Uterus (tissue), 4 donors: ENCODE data around the gene PLA2G2E. TPM values are rescaled to one million over a fixed set of nuclear protein-coding genes. Genes with fewer than 3 reads are reported as not detected.

Experiments used
- DNase-seq, 2 donors: peaks; one replicate each; pipeline ENCODE4 v3.0.0-alpha.2; 2019 to 2020
- H3K27ac ChIP-seq, 2 donors: fragments of 200-600 bp; sonication (generic); 1 replicate in 1 of 2; 2 replicates in 1 of 2; pipeline ENCODE4 v1.5.1; 2016 to 2018
- H3K27me3 ChIP-seq, 2 donors: fragments of 200-600 bp; sonication (generic); one replicate each; pipeline ENCODE4 v1.5.1; 2018 to 2019; ENCODE audit warnings: control low read depth in 1 of 2
- H3K36me3 ChIP-seq, 2 donors: fragments of 200-600 bp; sonication (generic); one replicate each; pipeline ENCODE4 v1.5.1; 2019; ENCODE audit warnings: control low read depth in 1 of 2
- H3K4me1 ChIP-seq, 2 donors: fragments of 200-600 bp; sonication (generic); one replicate each; pipeline ENCODE4 v1.5.1; 2018 to 2019; ENCODE audit warnings: control low read depth in 1 of 2
- H3K4me3 ChIP-seq, 2 donors: fragments of 200-600 bp; sonication (generic); 1 replicate in 1 of 2; 2 replicates in 1 of 2; pipeline ENCODE4 v1.5.1; 2018 to 2019; ENCODE audit warnings: mild to moderate bottlenecking in 1 of 2
- H3K9me3 ChIP-seq, 2 donors: fragments of 200-600 bp; sonication (generic); one replicate each; pipeline ENCODE4 v1.5.1; 2019; ENCODE audit warnings: control low read depth in 1 of 2
- POLR2A ChIP-seq, 2 donors: fragments of 450-650 bp; IDR thresholded peaks; one replicate each; pipeline ENCODE4 v1.6.1; 2016; ENCODE audit warnings: antibody characterized with exemption in 2 of 2, mild to moderate bottlenecking in 1 of 2, moderate library complexity in 1 of 2
- intact Hi-C: fragments of 100-400 bp; cut with DNase I; formaldehyde crosslinking; loops from one replicate; pipeline ENCODE4 v1.15.1; 2023; ENCODE audit warnings: low total_unique reads
- total RNA-seq, 4 donors: library from RNA; depleted of rRNA in 3 of 4; stranded (reverse); fragments of >200 nt in 3 of 4; gene quantifications; one replicate each; pipeline versions ENCODE4 v1.1.0 to v1.2.4, GENCODE V29; 2014 to 2023
- TF ChIP-seq, protein P1 (sequence below), 4 experiments: fragments of 200-600 bp in 2 of 4; fragments of 450-650 bp in 2 of 4; sonication (generic) in 2 of 4; IDR thresholded peaks; one replicate each; pipeline ENCODE4 v1.5.1; 2016 to 2019; ENCODE audit warnings: antibody characterized with exemption in 4 of 4, mild to moderate bottlenecking in 2 of 4, moderate library complexity in 1 of 4
- donor health status: DM: yes; HTN: yes; CAD: no.

The PLA2G2E gene
- total RNA-seq, 4 donors from 2014 or later, result not detected

DNA sequence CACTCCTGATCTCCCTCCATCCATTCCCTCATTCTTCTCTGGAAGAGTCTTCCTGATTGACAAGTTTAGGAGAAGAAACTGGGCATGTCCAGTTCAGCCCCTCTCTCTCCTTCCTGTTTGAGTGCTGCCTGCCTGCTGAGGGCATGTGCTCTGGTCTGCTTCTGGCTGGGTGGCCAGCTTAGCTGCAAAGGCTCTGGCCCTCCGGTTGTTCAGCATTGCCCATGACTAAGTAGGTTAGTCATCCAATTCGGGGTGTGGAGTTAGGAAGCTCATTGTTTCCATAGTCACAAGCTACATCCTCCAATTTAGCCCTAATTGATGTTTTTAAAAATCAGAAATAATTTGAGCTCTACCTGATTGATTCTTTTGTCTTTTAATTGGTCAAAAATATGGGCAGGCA, 25.6 kb upstream of the PLA2G2E start:
- H3K9me3 ChIP-seq, result no peaks in the 10 kb centered on the region
- H3K36me3 ChIP-seq, result no peaks in the 10 kb centered on the region
- intact Hi-C loops, result no loop called here
- DNase-seq, result no peak
- no peaks in the 10 kb centered on the region for H3K4me1 ChIP-seq
- no peak overlapping the region for H3K27ac ChIP-seq
- TF ChIP-seq, protein P1, sequence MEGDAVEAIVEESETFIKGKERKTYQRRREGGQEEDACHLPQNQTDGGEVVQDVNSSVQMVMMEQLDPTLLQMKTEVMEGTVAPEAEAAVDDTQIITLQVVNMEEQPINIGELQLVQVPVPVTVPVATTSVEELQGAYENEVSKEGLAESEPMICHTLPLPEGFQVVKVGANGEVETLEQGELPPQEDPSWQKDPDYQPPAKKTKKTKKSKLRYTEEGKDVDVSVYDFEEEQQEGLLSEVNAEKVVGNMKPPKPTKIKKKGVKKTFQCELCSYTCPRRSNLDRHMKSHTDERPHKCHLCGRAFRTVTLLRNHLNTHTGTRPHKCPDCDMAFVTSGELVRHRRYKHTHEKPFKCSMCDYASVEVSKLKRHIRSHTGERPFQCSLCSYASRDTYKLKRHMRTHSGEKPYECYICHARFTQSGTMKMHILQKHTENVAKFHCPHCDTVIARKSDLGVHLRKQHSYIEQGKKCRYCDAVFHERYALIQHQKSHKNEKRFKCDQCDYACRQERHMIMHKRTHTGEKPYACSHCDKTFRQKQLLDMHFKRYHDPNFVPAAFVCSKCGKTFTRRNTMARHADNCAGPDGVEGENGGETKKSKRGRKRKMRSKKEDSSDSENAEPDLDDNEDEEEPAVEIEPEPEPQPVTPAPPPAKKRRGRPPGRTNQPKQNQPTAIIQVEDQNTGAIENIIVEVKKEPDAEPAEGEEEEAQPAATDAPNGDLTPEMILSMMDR (IDR thresholded peaks at IDR 0.05), result no peak
- TF ChIP-seq POLR2A (IDR thresholded peaks at IDR 0.05), result no peak
- no peaks in the 10 kb centered on the region for H3K27me3 ChIP-seq
- no peak overlapping the region for H3K4me3 ChIP-seq

DNA sequence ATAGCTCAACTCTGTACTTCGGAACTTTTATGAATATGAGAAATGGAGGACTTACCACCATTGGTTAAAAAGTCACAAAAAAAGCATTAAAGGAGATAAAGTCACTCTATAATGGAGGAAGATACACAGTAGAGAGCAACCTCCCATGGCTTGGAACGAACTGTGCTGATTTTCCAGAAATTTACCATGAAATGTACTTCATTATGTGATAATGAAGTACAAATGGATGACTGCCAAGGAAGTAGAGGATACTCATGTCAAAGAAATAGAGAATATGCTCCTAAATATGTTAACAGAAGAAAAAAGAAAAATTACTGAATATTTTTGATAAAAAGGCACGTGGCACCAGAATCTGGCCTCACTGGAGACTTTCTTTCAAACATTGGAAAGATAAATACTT, 23.6 kb upstream of the PLA2G2E start:
- no peak overlapping the region for H3K4me3 ChIP-seq

GRCh38 chr1:19946331-19946751, 22.9 kb upstream of the PLA2G2E start:
- TF ChIP-seq, protein P1 (IDR thresholded peaks at IDR 0.05), result no peak
- TF ChIP-seq POLR2A (IDR thresholded peaks at IDR 0.05), result no peak
- H3K36me3 ChIP-seq, result no peaks in the 10 kb centered on the region
- no peaks in the 10 kb centered on the region for H3K9me3 ChIP-seq
- intact Hi-C loops, result no loop called here
- H3K4me1 ChIP-seq, result no peaks in the 10 kb centered on the region
- no peak overlapping the region for H3K4me3 ChIP-seq
- no peaks in the 10 kb centered on the region for H3K27me3 ChIP-seq
- no peak for DNase-seq
- no peak overlapping the region for H3K27ac ChIP-seq

More for the DNA sequence above, 23.6 kb upstream of the PLA2G2E start:
- no peak for TF ChIP-seq POLR2A (IDR thresholded peaks at IDR 0.05)
- TF ChIP-seq, protein P1 (IDR thresholded peaks at IDR 0.05), result no peak
- intact Hi-C loops, result no loop called here
- Histone ChIP-seq H3K9me3 (no peaks in the 10 kb centered on the region), H3K27ac (no peak overlapping the region), H3K4me1 (no peaks in the 10 kb centered on the region), H3K27me3 (no peaks in the 10 kb centered on the region), H3K36me3 (no peaks in the 10 kb centered on the region)
- DNase-seq, result no peak

GRCh38 chr1:19945914-19946313, 22.5 kb upstream of the PLA2G2E start:
- Histone ChIP-seq H3K4me1 (no peaks in the 10 kb centered on the region), H3K27me3 (no peaks in the 10 kb centered on the region), H3K4me3 (no peak overlapping the region), H3K27ac (no peak overlapping the region), H3K36me3 (no peaks in the 10 kb centered on the region), H3K9me3 (no peaks in the 10 kb centered on the region)
- no peak for TF ChIP-seq POLR2A (IDR thresholded peaks at IDR 0.05)
- TF ChIP-seq, protein P1 (IDR thresholded peaks at IDR 0.05), result no peak
- no peak for DNase-seq
- intact Hi-C loops, result no loop called here

DNA sequence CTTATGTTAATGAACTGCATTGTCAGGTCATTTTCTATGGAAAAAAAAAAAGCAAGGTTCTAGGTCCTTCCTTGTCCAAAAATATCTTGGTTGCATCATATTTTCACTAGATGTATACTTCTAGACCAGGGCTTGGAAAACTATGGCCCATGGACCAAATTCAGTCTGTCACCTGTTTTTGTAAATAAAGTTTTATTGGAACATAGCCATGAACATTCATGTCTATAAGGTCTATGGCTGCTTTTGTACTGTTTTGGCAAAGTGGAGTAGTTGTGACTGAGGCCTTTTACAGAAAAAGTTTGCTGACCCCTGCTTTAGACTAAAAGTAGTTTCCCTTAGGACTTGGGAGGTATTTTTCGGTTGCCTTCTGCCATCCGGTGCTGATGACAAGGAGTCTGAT, 19.2 kb upstream of the PLA2G2E start:
- H3K27me3 ChIP-seq, result no peaks in the 10 kb centered on the region
- H3K36me3 ChIP-seq, result no peaks in the 10 kb centered on the region
- intact Hi-C loops, result no loop called here
- TF ChIP-seq POLR2A (IDR thresholded peaks at IDR 0.05), result no peak
- TF ChIP-seq, protein P1 (IDR thresholded peaks at IDR 0.05), result no peak
- H3K4me1 ChIP-seq, result no peaks in the 10 kb centered on the region
- H3K27ac ChIP-seq, result no peak overlapping the region
- no peaks in the 10 kb centered on the region for H3K9me3 ChIP-seq
- no peak overlapping the region for H3K4me3 ChIP-seq
- DNase-seq, result no peak
